G401.6 (cell line): ENCODE measurements around the gene OTUB1.
A peak's percentile ranks its signal among the peaks of the same experiment; 100 is the strongest.
"Not testable (repeated sequence)": the region's sequence is repeated elsewhere in the genome, so short reads cannot be mapped to it uniquely, and the experiment has no call there.

ENCODE experiments used
- FAIRE-seq: peaks from 2 replicates; lab custom pipeline; 2012; peaks lifted over from hg19 to GRCh38; lab: Jason Lieb, UNC

OTUB1 gene, protein sequence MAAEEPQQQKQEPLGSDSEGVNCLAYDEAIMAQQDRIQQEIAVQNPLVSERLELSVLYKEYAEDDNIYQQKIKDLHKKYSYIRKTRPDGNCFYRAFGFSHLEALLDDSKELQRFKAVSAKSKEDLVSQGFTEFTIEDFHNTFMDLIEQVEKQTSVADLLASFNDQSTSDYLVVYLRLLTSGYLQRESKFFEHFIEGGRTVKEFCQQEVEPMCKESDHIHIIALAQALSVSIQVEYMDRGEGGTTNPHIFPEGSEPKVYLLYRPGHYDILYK

DNA sequence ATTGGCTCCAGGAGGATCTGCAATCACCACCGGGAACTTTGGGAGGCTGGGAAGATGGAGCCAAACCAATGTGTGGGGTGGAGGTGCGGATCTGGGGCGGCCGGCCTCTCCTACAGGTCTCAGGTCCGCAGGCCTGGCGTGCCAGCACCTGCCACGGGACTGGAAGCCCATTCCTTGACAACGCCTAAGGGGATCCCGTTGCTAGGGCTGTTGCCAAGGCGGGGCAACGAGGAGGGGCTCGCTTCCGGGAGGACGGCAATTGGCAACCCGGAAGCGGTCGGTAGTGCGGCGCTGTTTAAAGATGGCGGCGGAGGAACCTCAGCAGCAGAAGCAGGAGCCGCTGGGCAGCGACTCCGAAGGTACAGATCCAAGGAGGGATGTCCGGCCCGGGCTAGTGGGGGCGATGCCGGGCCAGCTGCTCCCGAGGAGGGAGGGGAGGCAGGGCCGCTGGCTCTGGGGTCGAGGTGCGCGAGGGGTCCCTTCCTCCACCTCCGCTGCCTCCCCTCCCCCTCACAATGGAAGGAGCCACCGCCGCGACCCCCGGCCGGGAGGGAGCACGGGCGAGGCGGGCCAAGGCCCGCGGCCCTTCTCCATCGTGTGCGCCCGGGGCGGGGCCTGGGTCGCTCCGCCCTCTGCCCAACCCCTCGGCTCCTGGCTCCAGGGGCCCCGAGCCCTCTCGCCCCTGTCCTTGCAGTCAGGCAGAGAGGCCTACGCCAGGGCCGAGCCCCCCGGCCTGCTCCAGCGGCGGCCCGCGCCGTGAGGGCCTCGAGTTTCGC is at the start of gene OTUB1:
Gene OTUB1, plus strand, starts transcription at position 283 of the 776 bp plus-strand sequence. Its CDS starts 19 bp downstream, at position 302.
- FAIRE-seq, result peak; percentile 97

- FAIRE-seq, result no peak
Measured at GRCh38 chr11:63937713-63938478, 48.3 kb upstream of the OTUB1 start.

DNA sequence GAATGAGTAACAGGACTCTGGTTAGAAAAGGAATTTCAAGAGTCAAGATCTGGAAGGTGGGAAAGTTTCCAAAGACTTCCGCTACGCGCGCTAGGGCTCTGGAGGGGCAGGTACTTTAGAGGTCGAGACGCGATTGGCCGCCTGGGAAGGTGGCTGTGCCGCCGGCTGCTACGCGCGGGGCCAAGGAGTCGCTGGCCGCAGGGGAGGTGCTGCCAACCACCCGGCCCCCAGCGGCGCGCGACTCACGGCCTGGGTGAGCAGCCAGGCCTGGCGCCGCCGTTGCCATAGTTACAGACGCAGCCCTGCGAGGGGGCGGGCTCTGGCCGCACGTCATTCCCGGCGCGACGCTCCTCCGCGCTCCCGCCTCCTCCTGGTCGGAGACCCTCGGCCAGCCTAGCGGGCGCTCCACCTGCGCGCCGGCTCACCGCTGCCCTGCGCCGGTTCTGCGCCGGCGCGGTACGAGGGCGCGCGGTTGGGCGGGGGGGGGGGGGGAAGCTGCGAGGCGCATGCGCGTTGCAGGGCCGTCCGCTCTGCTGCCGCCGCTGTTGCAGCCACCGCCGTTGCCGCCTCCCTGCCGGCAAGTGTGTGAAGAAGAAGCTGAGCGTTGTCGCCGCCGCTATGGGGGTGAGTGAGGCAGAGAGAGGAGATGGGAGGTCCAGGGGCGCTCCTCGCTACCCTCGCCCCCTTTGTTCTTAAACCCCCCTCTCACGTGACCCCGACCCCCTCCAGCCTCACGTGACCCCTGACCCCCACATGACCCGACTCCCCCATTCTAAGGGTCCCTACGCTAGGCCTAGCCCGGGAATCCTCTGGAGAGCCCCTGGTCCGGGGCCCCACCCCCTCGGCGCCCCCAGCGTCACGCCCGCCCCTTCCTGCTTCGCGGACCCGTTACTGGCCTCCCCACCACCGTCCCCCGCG is 47.5 kb upstream of the OTUB1 start, which contains the start of gene NAA40:
Gene NAA40, plus strand, starts transcription at position 524 of the 918 bp plus-strand sequence. Its CDS starts 95 bp downstream, at position 619.
- FAIRE-seq, result peak; percentile 54

DNA sequence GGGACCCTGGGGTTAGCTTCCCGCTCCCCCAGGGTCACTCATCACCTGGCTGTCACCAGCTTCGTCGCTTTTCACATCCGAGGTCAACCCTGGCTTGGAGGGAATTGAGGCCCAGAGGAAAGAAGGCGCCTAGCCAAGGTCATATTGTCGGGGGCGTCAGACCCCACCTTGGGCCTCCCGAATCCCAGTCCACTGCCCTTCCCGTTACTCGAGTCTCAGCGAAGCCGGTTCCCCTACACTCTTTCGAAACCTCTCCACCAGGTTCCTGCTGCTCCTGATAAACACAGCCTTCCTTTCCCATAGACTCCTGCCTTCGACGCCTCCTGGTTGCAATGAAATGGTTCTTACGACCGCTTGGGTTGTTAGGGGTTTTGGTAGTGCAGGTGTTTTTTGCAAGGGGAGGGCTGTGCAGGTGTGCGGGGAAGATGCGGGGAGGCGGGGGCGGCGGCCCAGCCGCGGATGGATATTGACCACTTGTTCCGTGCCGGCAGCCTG is 46.8 kb upstream of the OTUB1 start:
- no peak for FAIRE-seq

DNA sequence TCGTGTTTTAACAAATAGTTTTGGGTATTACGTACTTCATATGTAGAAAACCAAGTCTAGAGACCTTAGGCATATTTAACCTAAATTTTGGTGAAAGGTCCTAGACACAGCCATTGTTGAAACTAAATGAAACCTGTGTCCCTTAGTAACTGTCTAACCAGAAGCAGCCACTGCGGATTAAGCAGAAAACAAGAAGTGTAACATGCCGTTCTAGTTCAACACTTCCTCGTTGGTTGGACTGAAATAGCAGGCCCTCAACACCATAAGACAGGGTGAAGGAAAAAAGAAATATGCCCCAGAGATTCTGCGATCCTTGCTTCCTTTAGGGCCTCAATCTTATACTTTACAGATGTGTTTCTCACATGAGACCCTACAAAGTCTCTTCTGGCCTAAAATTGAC is 45.5 kb upstream of the OTUB1 start:
- no peak for FAIRE-seq

DNA sequence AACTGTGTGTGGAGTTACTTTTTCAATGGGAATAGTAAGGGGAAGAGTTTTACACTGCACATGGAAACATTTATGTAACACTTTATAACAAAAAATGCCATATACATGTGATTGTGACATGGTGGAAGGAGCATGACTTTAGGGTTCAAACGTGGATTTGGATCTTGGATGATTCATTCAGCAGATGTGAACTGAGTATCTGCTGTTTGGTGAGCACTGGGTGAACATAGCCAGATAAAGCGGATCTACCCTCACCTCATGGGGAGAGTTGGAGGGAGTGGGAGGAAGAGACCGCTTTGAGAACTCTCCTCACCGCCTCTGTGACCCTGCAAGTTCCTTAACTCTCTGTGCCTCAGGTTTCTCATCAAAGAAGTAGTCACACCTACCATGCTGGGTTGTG is 44.3 kb upstream of the OTUB1 start:
- FAIRE-seq, result no peak

DNA sequence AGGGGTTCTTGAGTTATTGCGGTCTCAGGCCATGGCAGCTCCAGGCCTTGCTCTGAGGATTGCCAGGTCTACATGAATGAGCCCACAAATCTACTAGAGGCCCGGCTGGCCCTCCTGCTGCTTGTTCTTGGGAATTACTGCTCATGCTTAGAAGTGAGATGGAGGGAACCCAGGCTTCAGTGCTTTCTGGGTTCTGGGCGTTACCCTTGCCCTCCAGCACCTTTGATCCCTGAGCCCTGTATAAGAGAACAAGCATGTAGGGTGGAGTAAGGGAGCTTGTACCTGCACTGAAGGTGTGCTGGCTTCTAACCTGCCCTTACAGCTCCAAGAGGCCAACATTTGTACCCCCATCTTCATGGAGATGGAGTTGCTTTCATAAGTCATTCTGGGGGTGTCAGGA is 43.4 kb upstream of the OTUB1 start:
- FAIRE-seq, result no peak

DNA sequence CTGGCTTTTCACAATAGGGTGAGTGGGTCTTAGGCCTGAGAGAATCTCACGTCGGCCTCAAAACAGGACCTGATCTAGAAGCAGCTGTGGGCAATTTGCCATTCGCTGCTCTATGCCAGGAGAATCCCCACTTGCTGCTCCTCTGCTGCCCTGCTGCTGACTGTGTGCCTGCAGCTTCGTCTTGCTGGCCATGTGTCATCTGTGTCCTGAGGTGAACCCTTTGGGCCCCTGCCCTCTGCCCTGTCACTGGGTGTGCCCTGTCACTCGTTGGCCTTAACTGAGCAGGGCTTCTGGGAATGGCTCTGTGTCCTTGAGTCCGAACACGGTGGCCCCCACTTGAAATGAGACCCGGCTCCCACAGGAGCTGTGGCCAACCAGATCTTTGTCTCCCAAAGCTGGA is 41.3 kb upstream of the OTUB1 start:
- FAIRE-seq, result no peak

DNA sequence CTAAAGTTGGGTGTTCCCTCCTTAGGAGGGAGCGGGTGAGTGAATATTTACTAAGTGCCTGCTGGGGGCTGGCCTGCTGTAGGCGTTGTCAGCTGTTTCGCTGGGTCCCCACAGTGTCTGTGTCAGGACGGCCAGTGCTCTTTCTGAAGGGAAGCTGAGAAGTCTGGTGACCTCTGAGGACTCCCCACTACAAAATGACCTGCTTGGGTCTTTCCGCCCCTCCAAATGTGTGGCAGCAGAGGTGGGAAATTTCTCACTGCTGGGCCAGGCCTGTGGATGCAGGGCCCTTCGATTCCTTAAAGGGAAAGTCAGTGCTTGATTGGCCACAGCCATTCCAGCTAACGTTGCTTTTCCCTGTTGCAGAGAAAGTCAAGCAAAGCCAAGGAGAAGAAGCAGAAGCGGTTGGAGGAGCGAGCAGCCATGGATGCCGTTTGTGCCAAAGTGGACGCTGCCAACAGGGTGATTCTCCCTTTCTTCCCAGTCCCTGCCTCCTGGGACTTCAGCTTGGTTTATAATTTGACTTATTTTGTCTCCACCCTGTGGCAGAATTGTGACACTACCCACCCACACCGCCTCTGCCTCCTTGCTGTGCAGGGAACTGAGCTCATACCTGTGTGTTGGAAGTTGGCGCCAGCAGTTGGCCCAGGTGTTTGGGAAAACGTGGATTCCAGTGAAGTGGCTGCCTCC is 40.6 kb upstream of the OTUB1 start:
- no peak for FAIRE-seq

GRCh38 chr11:63951779-63952536 is 34.3 kb upstream of the OTUB1 start:
- no peak for FAIRE-seq

DNA sequence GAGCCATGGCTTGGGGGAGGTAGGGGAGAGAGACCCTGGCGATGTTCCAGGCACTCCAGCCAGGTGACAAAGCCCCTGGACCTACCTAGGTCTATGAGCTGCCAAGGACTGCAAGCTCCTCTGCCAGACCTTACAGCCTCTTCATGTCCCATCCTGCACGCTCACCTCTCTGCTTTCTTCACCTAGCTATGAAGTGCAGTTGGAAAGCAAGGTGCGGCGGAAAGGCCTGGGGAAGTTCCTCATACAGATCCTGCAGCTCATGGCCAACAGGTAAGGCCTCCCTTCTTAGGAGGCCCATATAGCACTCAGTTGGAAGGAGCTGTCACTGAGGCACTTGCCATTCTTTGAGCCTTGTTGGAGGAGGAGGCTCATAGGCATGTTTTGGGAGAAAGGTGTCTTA is 33.7 kb upstream of the OTUB1 start:
- FAIRE-seq, result no peak

GRCh38 chr11:63958008-63958407 is 28.2 kb upstream of the OTUB1 start:
- FAIRE-seq, result no peak

- FAIRE-seq, result no peak
Measured at GRCh38 chr11:63961608-63962412, 24.4 kb upstream of the OTUB1 start.

GRCh38 chr11:63963895-63964294 is 22.3 kb upstream of the OTUB1 start:
- not testable (repeated sequence) for FAIRE-seq

DNA sequence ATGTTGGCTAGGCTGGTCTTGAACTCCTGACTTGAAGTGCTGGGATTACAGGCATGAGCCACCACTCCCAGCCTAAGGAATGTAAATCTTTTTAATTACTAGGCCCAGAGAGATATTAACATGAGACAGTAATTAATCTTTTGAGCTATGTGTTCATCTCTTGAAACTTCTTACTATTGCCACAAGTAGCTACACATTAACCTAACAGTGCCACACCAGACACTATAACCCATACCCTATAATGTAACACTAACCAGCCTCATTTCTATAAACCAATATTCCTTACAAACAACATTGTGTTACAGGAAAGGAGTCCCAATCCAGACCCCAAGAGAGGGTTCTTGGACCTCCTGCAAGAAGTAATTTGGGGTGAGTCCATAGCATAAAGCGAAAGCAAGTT is 19.8 kb upstream of the OTUB1 start:
- FAIRE-seq, result no peak

- no peak for FAIRE-seq
Measured at GRCh38 chr11:63969461-63969860, 16.8 kb upstream of the OTUB1 start.

GRCh38 chr11:63970902-63971301 is 15.3 kb upstream of the OTUB1 start:
- no peak for FAIRE-seq

DNA sequence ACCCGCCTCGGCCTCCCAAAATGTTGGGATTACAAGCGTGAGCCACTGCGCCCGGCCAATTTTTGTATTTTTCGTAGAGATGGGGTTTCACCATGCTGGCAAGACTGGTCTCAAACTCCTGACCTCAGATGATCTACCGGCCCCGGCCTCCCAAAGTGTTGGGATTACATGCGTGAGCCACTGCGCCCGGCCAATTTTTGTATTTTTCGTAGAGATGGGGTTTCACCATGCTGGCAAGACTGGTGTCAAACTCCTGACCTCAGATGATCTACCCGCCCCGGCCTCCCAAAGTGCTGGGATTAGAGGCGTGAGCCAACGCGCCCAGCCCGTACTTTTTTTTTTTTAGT is 12.4 kb upstream of the OTUB1 start:
- not testable (repeated sequence) for FAIRE-seq
